ENCODE data around the gene CDC5L. TPM values are rescaled to one million over a fixed set of nuclear protein-coding genes. Genes with fewer than 3 reads are reported as not detected.
A peak's percentile ranks its signal among the peaks of the same experiment; 100 is the strongest.
"Not testable (repeated sequence)": the region's sequence is repeated elsewhere in the genome, so short reads cannot be mapped to it uniquely, and the experiment has no call there.

The CDC5L gene
- total RNA-seq, 4 donors from 2014 or later = 16.7 to 20.1 (median 17.3) TPM

DNA sequence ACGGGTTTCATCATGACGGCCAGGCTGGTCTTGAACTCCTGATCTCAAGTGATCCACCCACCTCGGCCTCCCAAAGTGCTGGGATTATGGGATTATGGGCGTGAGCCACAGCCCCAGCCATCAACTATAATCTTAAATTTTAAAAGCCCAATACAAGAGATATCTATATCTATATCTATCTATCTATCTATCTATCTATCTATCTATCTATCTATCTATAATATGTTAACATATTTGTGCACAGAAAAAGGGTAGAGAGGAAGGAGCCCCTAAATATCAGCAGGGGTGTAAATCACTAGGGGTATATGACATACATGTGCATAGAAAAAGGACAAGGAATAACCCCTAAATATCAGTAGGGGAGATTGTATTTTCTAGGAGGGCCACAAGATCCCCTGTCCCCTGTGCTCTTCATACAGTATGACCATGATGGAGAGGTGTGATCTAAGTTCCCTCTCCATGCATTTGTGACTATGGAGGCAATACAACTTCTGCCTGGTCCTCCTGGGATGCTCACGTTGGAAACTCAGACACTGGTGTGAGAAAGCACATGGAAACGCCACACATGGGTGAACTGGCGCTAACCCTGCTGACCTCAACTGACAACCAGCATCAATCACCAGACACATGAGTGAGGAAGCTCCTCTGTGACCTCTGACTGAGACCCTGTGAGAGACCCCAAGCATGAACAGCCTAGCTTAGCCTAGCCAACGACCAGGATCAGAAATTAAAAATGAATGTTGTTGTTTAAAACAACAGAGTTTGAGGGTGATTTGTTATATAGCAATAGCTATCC lies 46.2 kb upstream of the CDC5L start:
- Histone ChIP-seq H3K4me1 (peaks cover 0 to 51% (median 4%) of the 10 kb centered on the region in 4 donors), H3K27me3 (peaks cover 0 to 21% of the 10 kb centered on the region in 2 donors), H3K36me3 (no peaks in the 10 kb centered on the region), H3K27ac (peak overlapping the region in 2 of 4 donors; percentile 43 to 71), H3K4me3 (no peak overlapping the region), H3K9me3 (no peaks in the 10 kb centered on the region)
- TF ChIP-seq, protein P1, sequence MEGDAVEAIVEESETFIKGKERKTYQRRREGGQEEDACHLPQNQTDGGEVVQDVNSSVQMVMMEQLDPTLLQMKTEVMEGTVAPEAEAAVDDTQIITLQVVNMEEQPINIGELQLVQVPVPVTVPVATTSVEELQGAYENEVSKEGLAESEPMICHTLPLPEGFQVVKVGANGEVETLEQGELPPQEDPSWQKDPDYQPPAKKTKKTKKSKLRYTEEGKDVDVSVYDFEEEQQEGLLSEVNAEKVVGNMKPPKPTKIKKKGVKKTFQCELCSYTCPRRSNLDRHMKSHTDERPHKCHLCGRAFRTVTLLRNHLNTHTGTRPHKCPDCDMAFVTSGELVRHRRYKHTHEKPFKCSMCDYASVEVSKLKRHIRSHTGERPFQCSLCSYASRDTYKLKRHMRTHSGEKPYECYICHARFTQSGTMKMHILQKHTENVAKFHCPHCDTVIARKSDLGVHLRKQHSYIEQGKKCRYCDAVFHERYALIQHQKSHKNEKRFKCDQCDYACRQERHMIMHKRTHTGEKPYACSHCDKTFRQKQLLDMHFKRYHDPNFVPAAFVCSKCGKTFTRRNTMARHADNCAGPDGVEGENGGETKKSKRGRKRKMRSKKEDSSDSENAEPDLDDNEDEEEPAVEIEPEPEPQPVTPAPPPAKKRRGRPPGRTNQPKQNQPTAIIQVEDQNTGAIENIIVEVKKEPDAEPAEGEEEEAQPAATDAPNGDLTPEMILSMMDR (IDR thresholded peaks at IDR 0.05) = no peak
- no peak for TF ChIP-seq POLR2A (IDR thresholded peaks at IDR 0.05)
- TF ChIP-seq EP300 (IDR thresholded peaks at IDR 0.05) = no peak
- no peak for DNase-seq (ENCODE audit: low spot score in 2 of 2)
- whole genome bisulfite sequencing, 2 donors = 70 to 77% methylated on average over 8 of the region's 8 CpGs

DNA sequence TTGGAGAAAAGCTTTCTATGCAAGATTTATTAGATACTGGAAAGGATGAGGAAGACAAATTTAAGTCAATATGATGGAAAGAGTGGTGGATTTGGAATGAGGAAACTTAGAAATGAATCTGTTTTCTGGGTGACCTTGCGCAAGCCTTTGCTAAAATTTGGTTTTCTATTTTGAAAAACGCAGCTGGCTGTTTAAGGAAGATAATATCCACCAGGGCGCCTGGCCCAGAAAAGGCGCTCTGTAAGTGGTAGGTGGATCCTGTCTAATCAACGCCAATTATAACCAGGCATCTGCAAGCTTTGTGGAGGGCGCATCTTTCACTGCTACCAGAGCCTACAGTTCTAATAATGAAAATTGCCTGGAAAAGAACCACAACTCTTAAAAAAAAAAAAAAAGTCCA lies 45.5 kb upstream of the CDC5L start:
- Histone ChIP-seq H3K4me1 (peaks cover 0 to 51% (median 4%) of the 10 kb centered on the region in 4 donors), H3K4me3 (peak overlapping the region in 3 of 4 donors; percentile 1 to 42 (median 23)), H3K36me3 (no peaks in the 10 kb centered on the region), H3K27ac (peak overlapping the region in 1 of 4 donors; percentile 71), H3K9me3 (no peaks in the 10 kb centered on the region), H3K27me3 (peaks cover 0 to 23% of the 10 kb centered on the region in 2 donors)
- TF ChIP-seq EP300 (IDR thresholded peaks at IDR 0.05) (peak in 1 of 2 donors; percentile 12), POLR2A (IDR thresholded peaks at IDR 0.05) (no peak)
- TF ChIP-seq, protein P1 (IDR thresholded peaks at IDR 0.05) = no peak
- 50% methylated on average over 6 of the region's 6 CpGs for WGBS, 2 donors
- DNase-seq (ENCODE audit: low spot score in 2 of 2) = peak in 1 of 2 donors; percentile 40

DNA sequence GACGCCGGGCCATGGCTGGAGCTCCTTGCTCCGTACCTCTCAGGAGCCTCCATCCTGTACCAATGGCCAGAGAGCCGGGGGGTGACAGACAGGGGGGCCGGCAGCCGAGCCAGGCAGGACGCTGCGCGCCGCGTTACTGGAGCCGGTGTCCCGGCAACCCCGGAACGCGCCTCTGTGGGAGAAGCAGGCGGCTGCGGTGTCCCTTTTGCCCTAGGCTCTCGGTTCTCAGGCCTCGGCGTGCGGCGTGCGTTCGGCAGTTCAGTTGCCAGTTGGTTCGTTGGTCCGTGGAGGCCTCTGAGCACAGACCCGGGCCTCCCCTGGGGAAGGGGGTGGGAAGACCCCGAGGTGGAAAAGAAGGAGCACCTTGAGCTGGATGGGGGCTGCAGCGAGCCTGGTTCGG lies 45.0 kb upstream of the CDC5L start, which contains the start of gene SPATS1:
TSS of gene SPATS1 (plus strand) at position 162 of the 400 bp plus-strand sequence. CDS start 446 bp downstream, outside the sequence.
- H3K27me3 ChIP-seq = peaks cover 0 to 23% of the 10 kb centered on the region in 2 donors
- H3K4me3 ChIP-seq = peak within 1 kb of the TSS in 3 of 4 donors; percentile 1 to 42 (median 23)
- DNase-seq (ENCODE audit: low spot score in 2 of 2) = peak in 1 of 2 donors; percentile 19
- H3K4me1 ChIP-seq = peaks cover 0 to 51% (median 4%) of the 10 kb centered on the region in 4 donors
- peak within 1 kb of the TSS in 2 of 4 donors; percentile 43 to 71 for H3K27ac ChIP-seq
- 13 to 18% methylated on average over 10 to 31 of the region's 31 CpGs for WGBS, 2 donors
- no peak for TF ChIP-seq POLR2A (IDR thresholded peaks at IDR 0.05)
- no peak for TF ChIP-seq EP300 (IDR thresholded peaks at IDR 0.05)
- TF ChIP-seq, protein P1 (IDR thresholded peaks at IDR 0.05) = no peak
- no peaks in the 10 kb centered on the region for H3K9me3 ChIP-seq
- no peaks in the 10 kb centered on the region for H3K36me3 ChIP-seq

DNA sequence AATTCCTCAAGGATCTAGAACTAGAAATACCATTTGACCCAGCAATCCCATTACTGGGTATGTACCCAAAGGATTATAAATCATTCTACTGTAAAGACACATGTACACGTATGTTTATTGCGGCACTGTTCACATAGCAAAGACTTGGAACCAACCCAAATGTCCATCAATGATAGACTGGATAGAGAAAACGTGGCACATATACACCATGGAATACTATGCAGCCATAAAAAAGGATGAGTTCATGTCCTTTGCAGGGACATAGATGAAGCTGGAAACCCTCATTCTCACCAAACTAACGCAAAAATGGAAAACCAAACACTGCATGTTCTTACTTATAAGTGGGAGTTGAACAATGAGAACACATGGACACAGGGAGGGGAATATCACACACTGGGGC lies 40.7 kb upstream of the CDC5L start:
- H3K9me3 ChIP-seq; H3K4me3 ChIP-seq; H3K36me3 ChIP-seq; DNase-seq (ENCODE audit: low spot score in 2 of 2); H3K27ac ChIP-seq: not testable (repeated sequence)
- peaks cover 0 to 28% (median 4%) of the 10 kb centered on the region in 4 donors for H3K4me1 ChIP-seq
- WGBS, 2 donors = 84 to 88% methylated on average over 4 of the region's 4 CpGs
- H3K27me3 ChIP-seq = peaks cover 0 to 23% of the 10 kb centered on the region in 2 donors

DNA sequence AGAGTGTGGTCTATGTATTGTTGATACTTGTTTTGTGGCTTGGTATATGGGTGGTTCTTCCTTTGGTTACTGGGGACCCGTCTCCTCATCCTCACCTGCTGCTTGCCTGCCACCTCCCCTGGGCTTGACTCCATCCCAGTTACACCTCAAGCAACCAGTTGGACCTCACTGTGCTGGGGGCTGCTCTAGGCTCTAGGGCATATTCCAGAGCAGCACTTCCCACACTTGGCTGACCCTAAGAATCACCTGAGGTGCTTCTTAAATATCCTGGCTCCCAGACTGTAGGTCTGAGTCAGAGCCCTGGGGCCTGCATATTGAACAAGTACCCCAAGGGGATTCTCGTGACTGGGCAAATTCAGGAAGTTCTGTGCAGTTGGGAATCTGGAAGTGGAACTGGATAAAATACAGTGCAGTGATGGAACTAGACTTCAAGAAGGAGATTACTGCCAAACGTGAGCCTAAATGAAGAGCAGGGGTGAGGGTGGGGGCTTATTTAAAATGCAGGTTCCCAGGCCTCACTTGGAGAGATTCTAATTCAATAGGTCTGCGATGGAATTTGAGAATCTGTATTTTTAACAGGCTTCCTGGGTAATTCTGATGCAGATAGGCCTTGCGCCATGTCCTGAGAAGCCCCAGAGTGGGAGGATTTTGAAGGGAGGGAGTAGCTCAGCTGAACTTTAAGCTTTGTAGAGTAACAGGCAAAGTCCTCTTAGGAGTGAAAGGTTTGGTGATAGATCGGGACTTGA lies 37.4 kb upstream of the CDC5L start:
- peaks cover 0 to 3% (median 0%) of the 10 kb centered on the region in 4 donors for H3K4me1 ChIP-seq
- no peak overlapping the region for H3K27ac ChIP-seq
- H3K27me3 ChIP-seq = peaks cover 0 to 4% of the 10 kb centered on the region in 2 donors
- DNase-seq (ENCODE audit: low spot score in 2 of 2) = no peak
- H3K4me3 ChIP-seq = no peak overlapping the region
- no peak for TF ChIP-seq EP300 (IDR thresholded peaks at IDR 0.05)
- TF ChIP-seq, protein P1 (IDR thresholded peaks at IDR 0.05) = no peak
- no peak for TF ChIP-seq POLR2A (IDR thresholded peaks at IDR 0.05)
- WGBS, 2 donors = 70 to 72% methylated on average over 6 of the region's 6 CpGs
- no peaks in the 10 kb centered on the region for H3K9me3 ChIP-seq
- H3K36me3 ChIP-seq = no peaks in the 10 kb centered on the region

DNA sequence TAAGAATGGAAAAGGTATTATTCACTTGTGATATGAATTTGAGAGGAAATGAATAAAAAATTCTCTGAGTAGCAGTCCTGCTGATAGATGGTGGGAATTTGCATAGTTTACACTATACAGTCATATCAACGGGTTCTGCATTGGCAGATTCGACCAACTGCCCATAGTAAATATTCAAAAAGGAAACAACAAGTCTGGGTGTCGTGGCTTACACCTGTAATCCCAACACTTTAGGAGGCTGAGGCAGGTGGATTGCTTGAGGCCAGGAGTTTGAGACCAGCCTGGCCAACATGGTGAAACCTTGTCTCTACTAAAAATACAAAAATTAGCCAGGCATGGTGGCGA lies 36.9 kb upstream of the CDC5L start:
- 76 to 88% methylated on average over 4 of the region's 4 CpGs for WGBS, 2 donors
- not testable (repeated sequence) for H3K27ac ChIP-seq; H3K4me3 ChIP-seq; H3K36me3 ChIP-seq; DNase-seq (ENCODE audit: low spot score in 2 of 2); H3K27me3 ChIP-seq; H3K4me1 ChIP-seq; H3K9me3 ChIP-seq

Measured in tibial nerve (tissue), 4 donors.